HEK293T (cell line): Measurements from ENCODE around the gene ABCC8.

Experiments
- CTCF ChIA-PET: fragments of 350-600 bp; formaldehyde crosslinking; extraction: SDS; loops from one replicate; lab custom pipeline; 2021; ENCODE audit warnings: antibody characterized with exemption, inconsistent platforms; lab: Yijun Ruan, JAX
- POLR2A ChIA-PET: fragments of 350-600 bp; formaldehyde crosslinking; extraction: SDS; loops from one replicate; lab custom pipeline; 2020; ENCODE audit warnings: antibody characterized with exemption, inconsistent platforms; lab: Yijun Ruan, JAX
- DNase-seq: peaks from one replicate; pipeline ENCODE4 v3.0.0; 2012; ENCODE audit warnings: mixed read lengths; ENCODE audit errors: extremely low spot score
- ARNT ChIP-seq: fragments of 450-650 bp; IDR thresholded peaks from 2 replicates; pipeline ENCODE4 v1.6.1; 2017; ENCODE audit warnings: mild to moderate bottlenecking
- BHLHE40 ChIP-seq: fragments of 450-650 bp; IDR thresholded peaks from 2 replicates; pipeline ENCODE4 v1.6.1; 2016; ENCODE audit warnings: mild to moderate bottlenecking, moderate library complexity, borderline replicate concordance
- CTBP1 ChIP-seq: fragments of 450-650 bp; IDR thresholded peaks from 2 replicates; pipeline ENCODE4 v1.6.1; 2016; ENCODE audit warnings: borderline replicate concordance
- ELF4 ChIP-seq: fragments of 450-650 bp; IDR thresholded peaks from 2 replicates; pipeline ENCODE4 v1.6.1; 2017; ENCODE audit warnings: antibody characterized with exemption
- FOXA1 ChIP-seq: fragments of 450-650 bp; IDR thresholded peaks from 2 replicates; pipeline ENCODE4 v1.6.1; 2016; ENCODE audit warnings: mild to moderate bottlenecking
- FOXK2 ChIP-seq: fragments of 450-650 bp; IDR thresholded peaks from 2 replicates; pipeline ENCODE4 v1.6.1; 2016; ENCODE audit warnings: mild to moderate bottlenecking
- FOXM1 ChIP-seq: fragments of 450-650 bp; IDR thresholded peaks from 2 replicates; pipeline ENCODE4 v1.6.1; 2017; ENCODE audit warnings: mild to moderate bottlenecking, borderline replicate concordance
- HDGF ChIP-seq: fragments of 450-650 bp; IDR thresholded peaks from 2 replicates; pipeline ENCODE4 v1.6.1; 2017; ENCODE audit warnings: antibody characterized with exemption, borderline replicate concordance
- L3MBTL2 ChIP-seq: fragments of 450-650 bp; conservative IDR thresholded peaks from 2 replicates; pipeline ENCODE4 v1.6.1; 2016; ENCODE audit warnings: mild to moderate bottlenecking
- LEF1 ChIP-seq: fragments of 450-650 bp; IDR thresholded peaks from 2 replicates; pipeline ENCODE4 v1.6.1; 2017; ENCODE audit warnings: mild to moderate bottlenecking, borderline replicate concordance
- NFRKB ChIP-seq: fragments of 450-650 bp; IDR thresholded peaks from 2 replicates; pipeline ENCODE4 v1.6.1; 2016; ENCODE audit warnings: mild to moderate bottlenecking, moderate library complexity
- PKNOX1 ChIP-seq: fragments of 450-650 bp; IDR thresholded peaks from 2 replicates; pipeline ENCODE4 v1.6.1; 2016
- SP1 ChIP-seq: fragments of 450-650 bp; IDR thresholded peaks from 2 replicates; pipeline ENCODE4 v1.6.1; 2017
- SUZ12 ChIP-seq: fragments of 450-650 bp; IDR thresholded peaks from 2 replicates; pipeline ENCODE4 v1.6.1; 2016; ENCODE audit warnings: mild to moderate bottlenecking
- TARDBP ChIP-seq: fragments of 450-650 bp; IDR thresholded peaks from 2 replicates; pipeline ENCODE4 v1.6.1; 2016
- ZNF384 ChIP-seq: fragments of 450-650 bp; IDR thresholded peaks from 2 replicates; pipeline ENCODE4 v1.6.1; 2016

ABCC8 gene

GRCh38 chr11:17395554-17395961 is 81.1 kb downstream of the ABCC8 start:
- CTCF ChIA-PET = no interaction called here
- no peak for DNase-seq
- TF ChIP-seq SUZ12 (no peak), BHLHE40 (no peak), CTBP1 (no peak), L3MBTL2 (no peak), ZNF384 (no peak), TARDBP (no peak), NFRKB (no peak), PKNOX1 (no peak), SP1 (no peak), FOXM1 (no peak), HDGF (no peak), FOXK2 (no peak), ELF4 (no peak), ARNT (no peak), LEF1 (no peak)

DNA sequence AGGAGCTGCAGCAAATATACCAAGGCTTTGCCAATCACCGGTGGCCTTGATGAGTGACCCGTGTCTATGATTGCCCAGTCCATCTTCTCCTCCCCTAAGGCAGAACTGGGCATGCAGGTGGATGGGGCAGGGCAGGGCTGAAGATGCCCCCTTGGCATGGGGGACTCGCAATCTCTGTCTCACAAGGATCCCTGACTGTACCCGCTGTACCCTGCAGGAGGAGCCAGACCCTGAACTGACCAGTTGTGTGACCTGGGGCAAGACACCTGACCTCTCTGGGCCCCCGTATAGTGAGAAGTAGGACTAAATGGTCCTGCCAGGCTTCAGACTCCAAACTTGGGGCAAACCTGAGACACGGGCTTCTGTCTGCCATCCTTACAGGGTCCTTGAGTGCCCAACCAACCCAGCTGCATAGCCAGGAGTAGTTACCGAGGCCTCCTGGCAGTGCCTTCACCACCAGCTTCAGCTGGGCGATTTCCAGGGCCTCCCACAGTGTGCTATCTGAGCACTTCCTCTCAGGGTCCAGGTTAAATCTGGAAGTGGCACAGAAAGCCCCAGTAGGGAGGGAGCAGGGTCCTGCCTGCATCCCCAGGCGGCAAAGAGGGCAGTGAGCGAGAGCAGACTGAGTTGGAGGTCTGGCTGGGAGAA is 81.8 kb downstream of the ABCC8 start:
- POLR2A ChIA-PET = no interaction called here
- no peak for TF ChIP-seq ELF4
- no peak for TF ChIP-seq TARDBP
- TF ChIP-seq FOXK2 = no peak
- TF ChIP-seq BHLHE40 = no peak
- no peak for TF ChIP-seq FOXM1
- no peak for TF ChIP-seq SUZ12
- no peak for TF ChIP-seq L3MBTL2
- no peak for DNase-seq
- CTCF ChIA-PET = no interaction called here

More at GRCh38 chr11:17395554-17395961, 81.1 kb downstream of the ABCC8 start:
- POLR2A ChIA-PET = no interaction called here

DNA sequence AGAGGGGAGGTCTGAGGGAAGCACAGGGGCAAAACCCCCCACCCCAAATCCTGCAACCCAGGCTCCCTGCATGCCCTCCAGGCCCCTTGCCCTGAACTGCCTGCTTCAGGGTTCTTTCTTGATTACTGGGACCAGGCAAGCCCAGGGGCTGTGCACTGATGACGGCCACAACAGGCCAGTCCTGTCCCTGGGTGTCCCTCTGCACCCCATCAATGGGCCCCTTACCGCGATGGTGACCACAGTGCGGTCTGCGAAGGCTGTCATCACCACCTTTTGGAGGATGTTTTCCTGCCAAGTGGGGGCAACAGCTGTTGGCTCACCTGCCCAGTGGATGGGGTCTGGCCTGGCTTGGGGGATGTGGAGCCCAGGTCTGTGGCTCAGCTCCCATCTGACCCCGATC is 83.2 kb downstream of the ABCC8 start:
- POLR2A ChIA-PET = no interaction called here
- TF ChIP-seq PKNOX1 (no peak), BHLHE40 (no peak), FOXM1 (no peak), ZNF384 (no peak), ELF4 (no peak), NFRKB (no peak), TARDBP (no peak), SP1 (no peak), ARNT (no peak), FOXA1 (no peak), HDGF (no peak), L3MBTL2 (no peak), FOXK2 (no peak), LEF1 (no peak)
- CTCF ChIA-PET = no interaction called here
- no peak for DNase-seq

- DNase-seq = no peak
- TF ChIP-seq ZNF384 = no peak
- TF ChIP-seq L3MBTL2 = no peak
- TF ChIP-seq TARDBP = no peak
- TF ChIP-seq SUZ12 = no peak
- TF ChIP-seq FOXK2 = no peak
- TF ChIP-seq FOXA1 = no peak
- TF ChIP-seq ARNT = no peak
- no peak for TF ChIP-seq SP1
- TF ChIP-seq CTBP1 = no peak
- no peak for TF ChIP-seq HDGF
- no peak for TF ChIP-seq NFRKB
- TF ChIP-seq ELF4 = no peak
- TF ChIP-seq BHLHE40 = no peak
- TF ChIP-seq LEF1 = no peak
- no peak for TF ChIP-seq FOXM1
- TF ChIP-seq PKNOX1 = no peak
- POLR2A ChIA-PET = no interaction called here
- CTCF ChIA-PET = no interaction called here
Observed at GRCh38 chr11:17392872-17393271, 83.8 kb downstream of the ABCC8 start.

DNA sequence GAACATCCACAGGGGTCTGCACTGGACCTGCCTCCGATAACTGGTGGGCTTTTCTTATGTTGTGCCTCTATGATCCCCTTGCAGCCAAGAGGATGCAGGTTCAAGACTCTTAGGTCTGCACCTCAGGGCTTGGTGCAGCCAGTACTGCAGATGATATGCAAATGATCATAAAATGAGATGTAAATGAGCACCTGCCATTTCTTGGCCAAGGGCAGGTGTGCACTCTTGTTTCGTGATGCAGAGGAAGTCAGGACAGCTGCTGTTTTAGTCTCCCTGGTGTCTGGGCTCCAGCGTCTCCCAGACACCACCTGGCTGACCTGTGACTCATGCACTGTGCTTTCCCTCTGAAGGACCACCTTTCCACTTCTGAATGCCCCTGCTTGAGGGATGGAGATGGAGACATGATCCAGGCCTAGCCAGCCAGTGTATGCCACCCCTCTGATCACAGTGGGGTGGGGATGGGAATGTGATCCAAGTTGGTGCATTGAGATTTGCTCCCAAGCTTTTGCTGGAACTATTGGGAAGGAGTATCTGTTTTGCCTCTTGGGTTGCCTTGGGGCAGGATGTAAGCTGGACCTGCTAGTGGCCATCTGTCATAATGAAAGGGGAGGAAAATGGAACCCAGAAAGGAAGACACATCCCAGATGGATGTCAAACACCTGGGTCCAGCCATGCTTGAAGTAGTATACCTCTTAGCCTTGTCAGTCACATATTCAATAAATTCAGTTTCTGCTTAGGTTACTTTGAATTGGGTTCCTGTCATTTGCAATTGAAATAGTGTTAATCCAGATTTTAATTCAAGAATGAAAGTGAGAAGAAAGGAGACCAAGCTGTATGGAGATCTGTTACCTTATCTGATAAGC is 84.9 kb downstream of the ABCC8 start:
- no peak for DNase-seq
- POLR2A ChIA-PET = no interaction called here
- TF ChIP-seq PKNOX1 = no peak
- no peak for TF ChIP-seq SP1
- TF ChIP-seq FOXK2 = no peak
- TF ChIP-seq NFRKB = no peak
- no peak for TF ChIP-seq BHLHE40
- no peak for TF ChIP-seq ARNT
- no peak for TF ChIP-seq FOXM1
- no peak for TF ChIP-seq FOXA1
- no peak for TF ChIP-seq CTBP1
- no peak for TF ChIP-seq ZNF384
- no peak for TF ChIP-seq ELF4
- no peak for TF ChIP-seq TARDBP
- TF ChIP-seq LEF1 = no peak
- TF ChIP-seq L3MBTL2 = no peak
- no peak for TF ChIP-seq HDGF
- TF ChIP-seq SUZ12 = no peak
- CTCF ChIA-PET = interaction anchor here (0.7 kb wide), 1 partner anchor 1538 kb away, joined by 3 read pairs; no protein-coding TSS in a partner anchor
